ENCODE results near the gene ATP5F1D. TPM values are rescaled to one million over a fixed set of nuclear protein-coding genes. Genes with fewer than 3 reads are reported as not detected.
A peak's percentile ranks its signal among the peaks of the same experiment; 100 is the strongest.

The ATP5F1D gene
- total RNA-seq, 2 donors from 2014 or later = 40.4 to 45.1 TPM

GRCh38 chr19:1239796-1240737 is 1.5 kb upstream of the ATP5F1D start:
- H3K4me3 ChIP-seq = peak overlapping the region; percentile 94
- no peaks in the 10 kb centered on the region for H3K9me3 ChIP-seq
- peak; percentile 93 for TF ChIP-seq CTCF (IDR thresholded peaks at IDR 0.05)
- no peaks in the 10 kb centered on the region for H3K27me3 ChIP-seq (replicated peaks; ENCODE audit: insufficient read depth)
- H3K36me3 ChIP-seq = no peaks in the 10 kb centered on the region
- peak overlapping the region; percentile 78 to 89 for H3K27ac ChIP-seq
- peaks cover 45 to 69% of the 10 kb centered on the region in 2 donors for H3K4me1 ChIP-seq (ENCODE audit: control insufficient read depth in 1 of 2, low read depth in 2 of 2)
- DNase-seq (ENCODE audit: low spot score) (no peak), ATAC-seq (ENCODE audit: insufficient number of reproducible peaks, low FRiP score, low read depth) (peak; percentile 16)

GRCh38 chr19:1240925-1241324 is 626 bp upstream of the ATP5F1D start:
- ATAC-seq (ENCODE audit: insufficient number of reproducible peaks, low FRiP score, low read depth) (no peak), DNase-seq (ENCODE audit: low spot score) (no peak)
- Histone ChIP-seq H3K9me3 (no peaks in the 10 kb centered on the region), H3K4me1 (ENCODE audit: control insufficient read depth in 1 of 2, low read depth in 2 of 2) (peaks cover 52 to 77% of the 10 kb centered on the region in 2 donors), H3K27ac (peak overlapping the region; percentile 84 to 88), H3K4me3 (peak overlapping the region; percentile 94), H3K36me3 (no peaks in the 10 kb centered on the region), H3K27me3 (replicated peaks; ENCODE audit: insufficient read depth) (no peaks in the 10 kb centered on the region)
- TF ChIP-seq CTCF (IDR thresholded peaks at IDR 0.05) = no peak

GRCh38 chr19:1243768-1244692 is 2.5 kb downstream of the ATP5F1D start:
- Histone ChIP-seq H3K36me3 (no peaks in the 10 kb centered on the region), H3K27me3 (replicated peaks; ENCODE audit: insufficient read depth) (no peaks in the 10 kb centered on the region), H3K4me1 (ENCODE audit: control insufficient read depth in 1 of 2, low read depth in 2 of 2) (peaks cover 49 to 75% of the 10 kb centered on the region in 2 donors), H3K4me3 (peak overlapping the region; percentile 60), H3K27ac (peak overlapping the region; percentile 87 to 100), H3K9me3 (no peaks in the 10 kb centered on the region)
- TF ChIP-seq CTCF (IDR thresholded peaks at IDR 0.05) = peak; percentile 94
- ATAC-seq (ENCODE audit: insufficient number of reproducible peaks, low FRiP score, low read depth) (no peak), DNase-seq (ENCODE audit: low spot score) (no peak)

GRCh38 chr19:1244693-1245451 is 3.3 kb downstream of the ATP5F1D start:
- no peaks in the 10 kb centered on the region for H3K9me3 ChIP-seq
- H3K27ac ChIP-seq = peak overlapping the region; percentile 87 to 100
- DNase-seq (ENCODE audit: low spot score) (no peak), ATAC-seq (ENCODE audit: insufficient number of reproducible peaks, low FRiP score, low read depth) (no peak)
- no peaks in the 10 kb centered on the region for H3K36me3 ChIP-seq
- peaks cover 47 to 73% of the 10 kb centered on the region in 2 donors for H3K4me1 ChIP-seq (ENCODE audit: control insufficient read depth in 1 of 2, low read depth in 2 of 2)
- no peak for TF ChIP-seq CTCF (IDR thresholded peaks at IDR 0.05)
- no peaks in the 10 kb centered on the region for H3K27me3 ChIP-seq (replicated peaks; ENCODE audit: insufficient read depth)
- peak overlapping the region; percentile 60 for H3K4me3 ChIP-seq
